IPS DF 19.7 (cell line): ENCODE data around the gene KIRREL3.
"Not testable (repeated sequence)": the region's sequence is repeated elsewhere in the genome, so short reads cannot be mapped to it uniquely, and the experiment has no call there.

Experiments used
- DNase-seq: peaks from one replicate; pipeline ENCODE4 v3.0.0-alpha.2; 2013; ENCODE audit warnings: low read depth, low spot score

Gene KIRREL3

DNA sequence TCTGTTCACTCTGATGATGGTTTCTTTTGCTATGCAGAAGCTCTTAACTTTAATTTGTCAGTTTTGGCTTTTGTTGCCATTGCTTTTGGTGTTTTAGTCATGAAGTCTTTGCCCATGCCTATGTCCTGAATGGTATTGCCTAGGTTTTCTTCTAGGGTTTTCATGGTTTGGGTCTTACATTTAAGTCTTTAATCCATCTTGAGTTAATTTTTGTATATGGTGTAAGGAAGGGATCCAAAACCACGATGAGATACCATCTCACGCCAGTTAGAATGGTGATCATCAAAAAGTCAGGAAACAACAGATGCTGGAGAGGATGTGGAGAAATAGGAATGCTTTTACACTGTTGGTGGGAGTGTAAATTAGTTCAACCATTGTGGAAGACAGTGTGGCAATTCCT, 48.0 kb downstream of the KIRREL3 start:
- not testable (repeated sequence) for DNase-seq

DNA sequence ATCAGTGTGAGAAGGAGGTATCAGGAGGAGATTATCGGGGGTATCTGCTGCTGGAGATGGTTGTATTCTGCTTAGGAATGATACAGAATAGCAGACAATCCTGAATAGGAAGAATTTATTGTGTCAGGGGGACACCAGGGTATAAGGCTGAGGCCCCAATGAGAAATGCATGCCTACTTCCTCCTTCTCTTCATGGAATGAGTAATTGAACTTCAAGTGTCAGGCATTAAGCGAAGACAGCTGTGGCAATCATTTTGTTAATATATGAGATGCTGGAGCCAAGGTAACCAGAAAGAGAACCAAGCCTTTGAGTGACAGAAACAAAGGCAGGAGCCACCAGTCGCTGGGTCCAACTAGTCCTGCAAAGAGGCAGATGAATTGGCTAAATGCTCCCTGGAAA, 49.1 kb downstream of the KIRREL3 start:
- no peak for DNase-seq

DNA sequence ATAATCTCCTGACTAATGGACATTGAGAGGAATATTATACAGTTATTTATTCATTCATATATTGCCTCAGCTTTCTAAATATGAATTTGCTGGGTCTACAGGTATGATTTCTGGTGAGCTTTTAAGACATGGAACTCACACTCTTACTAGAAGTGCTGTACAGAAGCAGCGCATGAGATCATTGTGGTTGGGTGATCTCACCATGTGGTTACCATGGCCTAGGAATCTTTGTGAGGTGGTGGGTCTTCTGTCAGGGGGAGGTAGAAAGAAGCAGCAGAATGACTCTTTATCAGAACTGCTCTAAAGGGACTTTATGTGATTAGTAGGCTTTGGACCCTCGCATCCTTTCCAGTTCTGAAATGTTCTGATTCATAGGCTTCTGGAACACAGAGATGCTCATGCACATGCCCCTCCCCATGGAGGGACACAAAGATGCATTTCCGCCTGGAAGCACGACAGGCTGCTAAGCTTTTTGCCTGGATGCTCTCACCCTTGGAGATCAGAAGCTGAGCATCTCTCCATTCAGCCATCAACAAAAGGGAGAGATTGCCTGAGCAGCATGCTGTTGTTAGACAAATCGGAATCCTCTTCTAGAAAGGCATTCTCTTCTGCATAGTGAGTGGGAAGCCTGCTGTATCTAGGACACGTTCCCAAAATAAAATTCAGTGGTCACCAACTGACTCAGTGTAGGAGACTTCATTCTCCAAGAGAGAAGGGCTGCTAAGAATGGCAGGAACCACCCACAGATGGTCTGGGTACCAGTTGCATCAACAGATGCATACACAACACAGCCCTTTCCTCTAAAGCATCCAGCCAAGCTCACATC, 51.3 kb downstream of the KIRREL3 start:
- no peak for DNase-seq

DNA sequence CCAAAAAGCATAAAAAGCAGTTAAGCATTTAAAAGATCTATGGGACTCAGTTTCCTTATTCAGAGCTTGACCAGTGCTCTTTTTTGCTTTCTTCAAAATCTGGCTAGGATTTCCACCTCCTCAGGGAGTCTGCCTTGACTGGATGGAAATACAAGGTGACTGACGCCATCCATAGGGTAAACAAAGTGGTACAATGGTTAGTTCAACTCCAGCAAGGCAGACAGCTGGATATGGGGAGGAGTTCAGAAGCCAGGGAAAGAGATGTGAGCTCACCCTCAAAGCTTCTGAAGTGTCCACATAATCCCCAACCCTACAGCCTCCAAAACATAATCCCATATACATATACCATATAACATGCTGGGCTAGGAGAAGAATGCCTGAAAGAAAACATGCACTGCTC, 52.0 kb downstream of the KIRREL3 start:
- DNase-seq = no peak

DNA sequence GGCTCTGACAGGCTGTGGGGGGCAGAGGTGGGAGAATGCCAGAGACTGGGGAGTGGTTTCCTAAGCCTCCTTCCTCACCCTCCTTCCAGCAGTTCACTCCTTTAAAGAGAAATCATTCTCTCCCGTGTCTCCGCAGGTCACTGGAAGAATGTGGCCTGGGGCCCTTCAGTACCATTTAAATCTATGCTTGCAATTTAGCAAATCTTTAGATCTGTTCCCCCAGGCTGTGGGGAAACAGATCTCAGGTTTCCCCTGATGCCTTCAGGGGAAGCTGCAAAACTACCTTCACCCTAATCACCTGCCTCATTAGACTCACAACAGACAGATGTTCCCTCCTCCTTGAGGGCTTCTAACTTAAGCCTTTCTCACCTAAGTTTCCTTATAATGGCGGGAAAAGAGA, 55.3 kb downstream of the KIRREL3 start:
- DNase-seq = no peak

DNA sequence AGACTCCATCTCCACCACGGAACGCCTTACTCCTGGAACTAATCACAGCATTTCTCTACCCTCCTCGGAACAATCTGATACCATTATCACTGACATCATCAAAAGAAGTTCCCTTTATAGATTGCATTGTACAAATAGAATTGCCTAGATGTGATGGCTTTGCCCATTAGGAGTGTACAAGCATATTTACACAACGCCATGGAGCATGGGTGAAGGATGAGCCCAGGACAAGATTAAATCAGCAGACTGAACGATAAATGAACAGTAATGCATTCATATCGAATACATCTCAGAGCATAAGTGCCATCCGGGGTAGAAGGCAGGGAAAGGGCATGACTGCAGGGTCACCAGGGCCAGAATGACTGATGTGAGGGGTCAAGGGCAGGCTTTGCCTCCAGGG, 57.3 kb downstream of the KIRREL3 start:
- no peak for DNase-seq

DNA sequence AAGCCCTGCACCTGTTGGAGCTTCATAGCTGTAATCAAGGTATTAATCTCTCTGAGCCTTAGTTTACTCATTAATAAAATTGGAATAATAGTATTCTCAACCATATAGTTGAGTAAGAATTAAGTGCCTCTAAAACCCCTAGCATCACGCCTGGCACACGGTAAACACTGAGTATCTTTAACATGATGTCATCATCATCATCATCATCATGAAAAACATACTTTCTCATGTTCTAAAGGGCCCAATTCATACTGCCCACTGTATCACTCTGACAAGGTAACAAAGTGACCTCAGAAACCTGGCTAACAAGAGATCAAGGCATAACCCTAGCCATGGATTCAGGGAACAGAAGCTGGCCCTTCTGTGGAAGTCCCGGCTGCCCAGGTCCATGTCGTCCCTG, 58.4 kb downstream of the KIRREL3 start:
- DNase-seq = no peak

DNA sequence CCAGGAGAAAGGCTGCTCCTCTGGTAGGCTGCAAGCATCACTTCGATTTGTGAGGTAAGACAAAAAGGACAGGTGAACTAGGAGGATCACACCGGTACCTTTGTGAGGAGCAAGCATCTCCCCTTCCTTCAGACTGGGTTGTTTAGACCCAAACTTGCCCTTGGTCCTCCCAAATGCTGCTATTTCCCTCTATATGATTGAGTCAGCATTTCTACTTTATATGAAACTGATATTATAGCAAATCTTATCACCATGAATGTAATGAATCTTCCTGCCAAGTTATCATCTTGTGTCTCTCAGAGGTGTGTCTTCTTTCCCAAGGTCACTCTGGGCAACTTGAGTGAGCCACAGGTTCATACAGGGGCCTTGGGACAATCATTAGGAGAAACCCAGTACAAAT, 61.0 kb downstream of the KIRREL3 start:
- DNase-seq = no peak

DNA sequence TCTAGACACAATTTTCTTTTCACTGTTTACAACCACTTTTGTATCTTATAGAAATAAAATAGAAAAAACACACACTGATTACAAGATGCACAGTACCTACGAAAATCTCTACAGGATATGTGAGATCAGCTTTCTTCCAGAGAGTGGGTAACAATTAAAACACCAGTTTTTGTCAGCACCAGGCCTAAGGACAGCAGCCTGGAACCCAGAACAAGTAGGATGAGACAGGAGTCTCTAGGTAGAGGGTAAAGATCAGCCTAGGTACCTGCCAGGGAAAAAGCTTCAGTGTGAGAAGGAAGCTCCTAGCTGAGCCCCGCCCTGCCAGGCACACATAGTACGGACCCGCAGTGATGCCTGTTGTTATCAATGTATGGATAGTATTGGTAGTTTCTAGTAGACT, 61.9 kb downstream of the KIRREL3 start:
- no peak for DNase-seq

DNA sequence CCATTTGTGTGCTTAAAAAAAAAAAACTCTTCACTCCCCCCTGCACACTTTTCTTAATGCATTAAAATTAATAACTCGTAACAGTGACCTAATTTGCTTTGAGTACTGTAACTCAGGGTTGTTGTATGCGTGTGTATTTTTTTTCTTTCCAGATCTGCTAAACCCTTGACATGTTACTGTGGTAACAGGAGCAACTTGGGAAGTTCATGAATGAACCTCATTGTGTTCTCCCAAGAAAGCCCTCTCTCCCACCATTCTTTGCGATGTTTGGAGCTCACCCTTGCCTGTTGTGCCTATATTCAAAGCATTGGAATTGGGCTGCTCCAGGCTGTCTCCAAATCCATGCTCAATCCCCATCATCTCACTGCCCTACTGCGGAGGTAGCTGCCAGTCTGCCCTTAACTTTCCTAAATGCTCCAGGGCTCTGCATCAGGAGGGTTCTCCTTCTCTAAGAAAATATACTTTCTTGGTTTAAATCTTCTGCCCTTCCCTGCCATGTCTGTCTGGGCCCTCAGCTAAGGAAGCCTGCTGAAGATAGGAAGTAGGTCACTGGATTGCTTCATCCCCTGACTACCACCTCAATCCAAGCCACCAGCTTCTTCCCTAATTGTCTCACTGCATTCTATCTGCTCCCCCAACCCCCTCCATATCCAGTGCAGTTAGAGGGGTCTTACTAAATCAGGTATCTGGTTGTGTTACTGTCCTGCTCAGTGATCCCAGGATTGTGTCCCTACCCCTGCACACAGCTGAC, 70.3 kb downstream of the KIRREL3 start:
- DNase-seq = no peak

DNA sequence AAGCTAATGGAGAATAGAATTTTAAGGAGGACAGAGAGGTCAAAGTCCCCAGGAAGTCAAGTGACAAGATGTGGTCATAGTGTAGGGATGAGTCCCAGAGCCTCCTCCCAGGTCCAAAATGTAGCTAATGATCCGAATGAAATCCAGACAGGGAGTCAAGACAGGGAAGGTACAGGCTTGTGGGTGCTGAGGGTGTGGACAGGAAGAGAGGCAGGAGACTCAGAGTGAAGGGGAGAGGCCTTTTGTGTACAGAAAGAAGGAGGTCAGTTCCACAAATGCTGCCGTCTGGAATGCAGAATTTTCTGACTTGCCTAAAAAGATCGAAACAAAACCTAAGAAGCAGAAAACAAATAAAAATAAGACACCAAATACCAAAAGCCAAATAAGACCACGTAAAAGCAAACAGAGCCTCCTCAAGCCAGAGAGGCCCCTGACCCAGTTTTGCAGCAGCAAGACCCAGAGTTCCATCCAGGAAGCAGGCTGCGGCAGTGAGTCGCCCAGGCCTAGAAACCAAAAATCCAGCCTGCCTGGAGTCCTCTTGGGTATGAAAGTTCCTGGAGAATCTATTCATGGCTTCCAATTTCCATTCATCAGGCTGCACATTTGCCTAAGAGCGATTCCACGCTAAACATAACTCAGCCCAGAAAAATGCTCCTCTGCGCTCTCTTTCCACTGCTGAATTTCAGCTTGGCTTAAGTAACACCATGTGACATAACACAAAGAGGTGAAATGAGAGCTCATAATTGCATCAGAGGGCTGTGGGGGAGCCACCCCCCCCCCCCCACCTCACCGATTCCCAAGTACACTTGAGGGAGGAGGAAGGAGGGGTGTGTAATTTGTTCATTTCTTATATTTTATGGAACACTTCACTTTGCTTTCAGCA, 71.2 kb downstream of the KIRREL3 start:
- DNase-seq = no peak

DNA sequence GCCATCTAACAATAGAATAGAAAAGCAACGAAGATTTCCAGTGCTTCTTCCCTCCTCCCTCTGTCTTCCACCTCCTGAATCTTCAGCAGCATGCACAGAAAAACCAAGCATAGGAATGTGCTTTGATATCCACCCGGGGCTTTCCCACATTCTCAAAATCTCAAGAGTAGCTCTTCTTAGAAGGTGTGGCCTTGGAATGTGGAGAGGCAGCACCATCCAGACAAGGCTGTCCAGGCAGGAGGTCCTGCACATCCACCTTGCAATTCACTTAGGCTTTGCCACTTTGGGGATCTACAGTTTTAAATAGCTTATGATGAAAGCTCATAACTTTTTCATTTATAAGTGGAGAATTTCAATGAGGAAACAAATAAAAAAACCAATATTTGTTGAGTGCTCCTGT, 72.9 kb downstream of the KIRREL3 start:
- DNase-seq = no peak

DNA sequence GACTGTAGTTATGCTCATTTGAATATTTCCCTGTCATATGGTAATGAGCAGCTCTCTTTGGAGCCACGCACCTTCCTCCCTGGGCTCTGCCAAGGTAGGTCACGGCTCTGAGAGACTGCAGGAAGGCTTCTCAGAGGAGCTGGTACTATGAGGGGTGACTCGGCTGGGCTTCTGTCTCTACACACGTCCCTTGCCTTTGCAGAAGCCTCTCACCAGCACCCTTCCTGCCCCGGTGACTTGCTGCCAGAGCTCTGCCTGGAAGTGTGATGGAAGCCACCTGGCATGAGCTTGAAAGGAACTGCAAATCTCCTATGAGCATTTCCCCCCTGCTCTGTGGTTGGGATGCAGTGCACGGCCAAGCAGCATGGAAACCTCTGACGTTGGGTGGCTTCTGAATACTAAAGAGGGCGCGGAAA, 74.2 kb downstream of the KIRREL3 start:
- DNase-seq = no peak

DNA sequence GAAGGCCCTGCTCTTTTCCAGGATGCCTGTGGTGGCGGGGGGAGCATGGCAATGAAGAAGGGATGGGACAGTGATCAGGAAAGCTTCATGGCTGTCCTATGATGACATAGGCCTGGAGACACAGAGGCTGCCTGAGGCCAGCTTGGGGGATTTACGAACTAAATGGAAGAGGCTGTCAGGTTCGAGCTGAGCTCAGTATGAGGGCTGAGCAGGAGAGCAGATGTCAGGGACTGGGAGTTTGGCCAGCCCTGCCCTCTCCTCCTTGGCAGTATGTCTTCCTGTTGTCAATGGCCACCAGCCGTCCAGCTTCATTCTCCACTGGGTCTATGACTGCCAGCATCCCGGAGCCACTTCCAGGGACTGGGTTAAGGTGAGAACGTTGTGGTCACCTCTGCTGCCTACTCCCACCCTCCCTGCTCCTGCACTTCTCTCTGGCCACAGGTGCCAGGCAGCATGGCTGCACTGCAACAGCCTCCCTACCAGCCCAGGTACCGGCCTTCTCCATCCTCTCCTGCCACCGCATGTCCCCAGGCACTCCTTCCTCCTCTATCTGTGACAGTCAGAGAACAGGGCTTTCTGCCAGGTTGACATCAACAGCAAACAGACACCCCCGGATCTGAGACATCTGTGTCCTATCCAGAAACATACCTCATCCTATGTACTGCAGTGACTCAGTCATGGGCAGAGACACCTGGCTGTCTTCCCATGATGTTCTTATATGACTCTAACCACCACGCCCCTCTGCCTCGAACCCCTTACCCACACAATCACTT, 75.1 kb downstream of the KIRREL3 start:
- no peak for DNase-seq

DNA sequence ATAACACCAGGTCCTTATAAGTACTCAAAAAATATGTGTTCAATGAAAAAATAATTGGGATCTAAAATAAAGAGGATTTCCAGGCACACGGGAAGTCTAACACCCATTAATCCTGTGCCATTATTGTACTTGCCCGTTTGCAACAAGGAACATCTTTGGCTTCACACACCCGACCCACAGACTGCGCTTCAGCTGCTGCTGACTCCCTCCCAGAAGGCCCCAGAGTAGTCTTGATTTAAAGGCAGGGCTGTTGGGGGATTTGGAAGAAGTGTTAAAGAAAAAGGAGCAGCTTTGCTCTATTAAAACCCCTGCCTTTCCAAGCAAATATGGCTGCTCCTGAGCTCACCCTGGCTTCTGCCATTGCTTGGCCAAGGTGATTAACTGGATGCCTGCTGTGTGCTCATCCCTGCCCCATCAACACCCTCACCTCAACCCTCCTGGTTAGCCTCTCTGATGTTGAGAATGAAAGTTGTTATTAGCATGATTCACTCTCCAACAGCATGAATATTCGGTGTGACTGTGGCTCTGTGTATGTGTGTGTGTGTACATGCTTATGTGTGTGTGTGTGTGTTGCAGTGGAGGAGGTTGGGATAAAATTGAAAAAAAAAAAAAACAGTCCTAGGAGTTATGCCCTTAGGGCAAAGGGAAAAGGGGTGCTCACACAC, 76.1 kb downstream of the KIRREL3 start:
- no peak for DNase-seq

DNA sequence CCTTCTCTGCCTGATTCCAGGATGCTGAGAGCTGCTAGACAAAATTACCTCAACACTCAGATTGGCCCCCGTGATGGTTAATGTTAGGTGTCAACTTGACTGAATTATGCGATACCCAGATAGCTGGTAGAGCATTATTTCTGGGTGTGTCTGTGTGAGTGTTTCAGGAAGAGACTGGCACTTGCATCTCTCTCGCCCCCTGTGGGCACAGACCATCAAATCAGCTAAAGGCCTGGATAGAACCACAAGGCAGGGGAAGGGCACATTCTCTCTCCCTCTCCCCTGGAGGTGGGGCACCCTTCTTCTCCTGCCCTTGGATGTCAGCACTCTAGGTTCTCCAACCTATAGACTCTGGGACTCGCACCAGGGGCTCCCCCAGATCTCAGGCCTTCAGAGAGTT, 79.7 kb downstream of the KIRREL3 start:
- no peak for DNase-seq

DNA sequence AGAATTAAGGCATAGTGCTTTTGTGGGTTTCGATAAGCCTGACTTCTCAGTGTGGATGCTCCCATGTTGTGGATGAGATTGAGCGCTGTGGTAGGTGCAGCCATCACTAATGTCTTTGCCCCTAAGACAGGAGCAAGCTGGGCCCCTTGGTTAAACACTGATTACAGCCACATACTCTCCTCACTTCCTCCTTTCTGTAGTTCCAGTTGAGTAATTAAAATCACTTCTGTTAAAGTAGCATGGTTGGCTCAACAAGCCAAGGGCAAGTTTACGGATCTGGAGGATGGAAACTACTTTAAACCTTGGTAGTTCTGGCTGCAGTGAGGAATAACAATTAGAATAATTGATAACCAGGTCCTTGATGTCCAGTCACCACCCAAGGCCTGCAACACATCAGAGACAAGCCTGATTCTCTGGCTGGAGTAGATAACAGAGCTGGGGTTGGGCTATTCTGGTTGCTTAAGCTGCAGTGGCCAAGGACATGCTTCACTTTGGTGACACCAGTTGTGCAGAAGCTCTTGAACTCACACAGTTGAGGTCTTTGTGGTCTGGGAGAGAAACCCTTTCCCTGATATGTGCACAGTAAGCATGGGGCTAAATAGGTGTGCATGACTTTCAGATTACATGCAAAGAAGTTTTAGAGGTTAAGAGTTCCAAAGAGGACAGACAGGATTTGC, 81.3 kb downstream of the KIRREL3 start:
- DNase-seq = no peak

DNA sequence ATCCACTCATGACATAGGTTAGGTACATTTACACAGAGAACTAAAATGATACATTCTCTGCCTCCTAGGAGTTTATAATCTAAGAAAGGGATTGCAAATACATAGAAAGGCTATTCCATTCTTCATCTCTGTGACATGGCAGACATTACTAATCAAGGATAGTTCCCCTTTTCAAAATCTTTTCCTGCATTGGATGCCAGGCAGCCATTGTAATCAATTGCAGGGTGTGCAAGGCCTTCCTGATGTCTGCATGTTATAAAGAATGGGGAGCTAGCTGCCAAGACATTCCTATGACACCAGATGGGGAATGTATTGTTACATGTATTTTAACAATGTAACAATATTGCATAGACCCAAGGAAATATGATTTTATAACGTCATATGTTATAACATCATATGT, 82.0 kb downstream of the KIRREL3 start:
- no peak for DNase-seq

DNA sequence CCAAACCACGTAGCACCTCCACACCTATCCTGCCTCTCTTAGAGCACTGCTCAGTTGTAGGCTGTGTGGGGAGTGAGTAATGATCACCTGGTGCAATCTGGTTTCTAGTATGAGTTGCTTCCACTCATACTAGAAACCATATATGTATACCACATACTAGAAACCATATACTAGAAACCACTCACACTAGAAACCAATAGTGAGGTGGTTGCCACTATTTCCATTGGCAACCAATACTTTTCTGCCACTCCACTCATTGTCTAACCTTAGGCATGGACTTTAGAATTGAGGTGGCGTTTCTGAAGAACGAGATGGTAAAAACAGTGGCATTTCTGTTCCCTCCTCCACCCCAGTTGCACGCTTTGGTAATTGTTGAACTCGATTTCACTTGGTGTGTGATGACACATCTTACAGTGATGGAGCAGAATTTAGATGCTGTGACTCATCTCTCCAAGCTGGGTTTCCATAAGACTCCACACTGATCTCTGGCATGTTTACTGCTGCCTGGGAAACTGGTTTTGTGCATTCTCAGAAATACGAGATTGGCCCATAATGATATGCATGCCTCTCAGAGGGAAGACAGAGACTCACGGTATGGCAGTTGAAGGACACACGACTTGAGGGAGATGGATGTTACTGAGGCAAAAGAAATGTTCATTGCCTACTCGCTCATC, 82.9 kb downstream of the KIRREL3 start:
- no peak for DNase-seq

DNA sequence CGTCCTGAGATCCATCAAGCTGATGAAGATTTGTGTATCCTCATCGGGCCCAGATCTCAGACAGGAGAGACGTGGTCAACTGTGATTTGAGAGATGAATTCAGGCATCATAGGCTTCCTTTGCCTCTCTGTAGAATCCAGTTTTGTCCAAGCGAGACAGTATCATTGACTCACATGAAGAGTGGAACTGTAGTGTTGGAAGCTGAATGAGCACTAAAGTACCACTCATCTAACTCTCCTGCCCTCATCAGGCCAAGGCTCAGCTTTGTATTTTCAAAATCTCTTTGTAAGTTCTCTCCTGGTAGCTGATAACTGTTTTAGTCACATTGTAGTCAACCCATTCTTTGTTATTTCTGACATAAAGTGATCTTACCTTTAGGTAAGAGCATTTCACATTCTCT, 85.1 kb downstream of the KIRREL3 start:
- DNase-seq = no peak
